Fibroblast of lung (primary cell): ENCODE data around the gene MYOM1. TPM values are rescaled to one million over a fixed set of nuclear protein-coding genes. Genes with fewer than 3 reads are reported as not detected.
A peak's percentile ranks its signal among the peaks of the same experiment; 100 is the strongest.

Experiments
- DNase-seq, 2 donors: peaks; one replicate each; pipeline versions ENCODE4 v3.0.0 to v3.0.0-alpha.2; 2010; ENCODE audit warnings: low read depth in 2 of 2
- H2AFZ ChIP-seq: 2 replicates; pipeline ENCODE4 v1.5.1; 2012; ENCODE audit warnings: low read length, control low read depth, inconsistent platforms
- H3K27ac ChIP-seq: 2 replicates; pipeline ENCODE4 v1.5.1; 2011; ENCODE audit warnings: low read length, control low read depth; ENCODE audit not compliant: insufficient read depth
- H3K27me3 ChIP-seq: 2 replicates; pipeline ENCODE4 v1.5.1; 2011; ENCODE audit warnings: mild to moderate bottlenecking, low read length; ENCODE audit not compliant: control insufficient read depth, insufficient read depth
- H3K36me3 ChIP-seq: 2 replicates; pipeline ENCODE4 v1.5.1; 2011; ENCODE audit warnings: low read length; ENCODE audit not compliant: control insufficient read depth, insufficient read depth
- H3K4me1 ChIP-seq: 2 replicates; pipeline ENCODE4 v1.5.1; 2011; ENCODE audit warnings: low read length; ENCODE audit not compliant: control insufficient read depth, insufficient read depth; ENCODE audit errors: extremely low read depth
- H3K4me2 ChIP-seq: 2 replicates; pipeline ENCODE4 v1.5.1; 2011; ENCODE audit warnings: low read length, control low read depth; ENCODE audit not compliant: insufficient read depth; ENCODE audit errors: extremely low read depth
- H3K4me3 ChIP-seq, 4 experiments: fragments of 200-600 bp in 1 of 4; sonication (generic) in 1 of 4; replicated peaks in 1 of 4; 2 replicates each; pipeline ENCODE4 v1.5.1; 2011 to 2016; ENCODE audit warnings: low read length in 4 of 4, low read depth in 3 of 4, mild to moderate bottlenecking in 3 of 4, control low read depth in 2 of 4, inconsistent platforms in 1 of 4, mixed read lengths in 1 of 4; ENCODE audit not compliant: insufficient read depth in 1 of 4; ENCODE audit errors: control extremely low read depth in 1 of 4
- H3K79me2 ChIP-seq: 2 replicates; pipeline ENCODE4 v1.5.1; 2012; ENCODE audit warnings: mild to moderate bottlenecking, low read length, inconsistent platforms; ENCODE audit not compliant: control insufficient read depth, insufficient read depth
- H3K9ac ChIP-seq: 2 replicates; pipeline ENCODE4 v1.5.1; 2011; ENCODE audit warnings: mild to moderate bottlenecking, low read length, control low read depth; ENCODE audit not compliant: insufficient read depth
- H3K9me3 ChIP-seq: 2 replicates; pipeline ENCODE4 v1.5.1; 2012; ENCODE audit warnings: low read depth, low read length; ENCODE audit not compliant: control insufficient read depth, insufficient read depth
- H4K20me1 ChIP-seq: 2 replicates; pipeline ENCODE4 v1.5.1; 2011; ENCODE audit warnings: low read length; ENCODE audit not compliant: control insufficient read depth, insufficient read depth; ENCODE audit errors: extremely low read depth
- EZH2 ChIP-seq: IDR thresholded peaks from 2 replicates; pipeline ENCODE4 v1.5.1; 2012; ENCODE audit warnings: low read length, control low read depth, mild to moderate bottlenecking; ENCODE audit errors: missing control alignments
- polyA plus RNA-seq, 2 donors: library from polyadenylated mRNA; depleted of rRNA in 1 of 2; stranded (reverse) in 1 of 2; unstranded in 1 of 2; fragments of >200 nt; gene quantifications; 2 replicates each; pipeline ENCODE4 v1.2.1, GENCODE V29; 2011 to 2012; ENCODE audit warnings: missing spikeins in 1 of 2
- total RNA-seq: library from RNA; depleted of rRNA; stranded (reverse); fragments of >200 nt; gene quantifications from 2 replicates; pipeline ENCODE4 v1.2.1, GENCODE V29; 2014
- TF ChIP-seq, protein P1 (sequence below), 2 donors: IDR thresholded peaks in 1 of 2; conservative IDR thresholded peaks in 1 of 2; 1 replicate in 1 of 2; 2 replicates in 1 of 2; pipeline ENCODE4 v1.5.1; 2011 to 2012; ENCODE audit warnings: low read length in 2 of 2, control low read depth in 1 of 2, inconsistent platforms in 1 of 2, low read depth in 1 of 2, mild to moderate bottlenecking in 1 of 2

MYOM1 gene
- total and polyA plus RNA-seq, 2 donors (not counting 1 experiment from before 2014, with no cell fraction given): 0.07 to 0.83 TPM

DNA sequence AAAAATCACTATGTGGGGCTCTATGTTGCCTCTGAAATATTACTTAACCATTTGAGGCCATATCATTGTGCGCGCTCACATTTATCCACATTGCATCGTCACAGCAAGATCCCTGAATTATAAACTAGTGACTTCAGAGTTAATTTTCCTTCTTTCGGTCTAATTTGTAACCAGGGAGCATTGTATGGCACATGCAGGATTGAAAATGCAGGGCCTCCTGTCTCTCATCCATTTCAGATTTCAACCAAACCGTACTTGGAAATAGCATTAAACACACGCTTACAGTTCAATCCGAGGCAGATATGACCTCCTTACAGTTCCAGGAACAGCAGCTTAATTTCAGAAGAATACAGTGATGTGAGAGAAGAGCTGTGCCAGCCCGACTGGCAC is 532 bp downstream of the MYOM1 start:
- Histone ChIP-seq H3K79me2 (no peaks in the 10 kb centered on the region), H3K27me3 (no peaks in the 10 kb centered on the region), H3K36me3 (no peaks in the 10 kb centered on the region), H4K20me1 (no peaks in the 10 kb centered on the region), H3K4me2 (no peak overlapping the region), H3K4me3 (no peak overlapping the region), H3K9me3 (no peaks in the 10 kb centered on the region), H3K27ac (no peak overlapping the region), H2AFZ (no peak overlapping the region), H3K4me1 (no peaks in the 10 kb centered on the region), H3K9ac (no peak overlapping the region)
- TF ChIP-seq EZH2: no peak
- TF ChIP-seq, protein P1, sequence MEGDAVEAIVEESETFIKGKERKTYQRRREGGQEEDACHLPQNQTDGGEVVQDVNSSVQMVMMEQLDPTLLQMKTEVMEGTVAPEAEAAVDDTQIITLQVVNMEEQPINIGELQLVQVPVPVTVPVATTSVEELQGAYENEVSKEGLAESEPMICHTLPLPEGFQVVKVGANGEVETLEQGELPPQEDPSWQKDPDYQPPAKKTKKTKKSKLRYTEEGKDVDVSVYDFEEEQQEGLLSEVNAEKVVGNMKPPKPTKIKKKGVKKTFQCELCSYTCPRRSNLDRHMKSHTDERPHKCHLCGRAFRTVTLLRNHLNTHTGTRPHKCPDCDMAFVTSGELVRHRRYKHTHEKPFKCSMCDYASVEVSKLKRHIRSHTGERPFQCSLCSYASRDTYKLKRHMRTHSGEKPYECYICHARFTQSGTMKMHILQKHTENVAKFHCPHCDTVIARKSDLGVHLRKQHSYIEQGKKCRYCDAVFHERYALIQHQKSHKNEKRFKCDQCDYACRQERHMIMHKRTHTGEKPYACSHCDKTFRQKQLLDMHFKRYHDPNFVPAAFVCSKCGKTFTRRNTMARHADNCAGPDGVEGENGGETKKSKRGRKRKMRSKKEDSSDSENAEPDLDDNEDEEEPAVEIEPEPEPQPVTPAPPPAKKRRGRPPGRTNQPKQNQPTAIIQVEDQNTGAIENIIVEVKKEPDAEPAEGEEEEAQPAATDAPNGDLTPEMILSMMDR (conservative IDR thresholded peaks at IDR 0.05 in 1 of 2, IDR thresholded peaks at IDR 0.05 in 1 of 2; ENCODE audit: low read depth in 1 of 2, low read length in 2 of 2): no peak
- DNase-seq: no peak

DNA sequence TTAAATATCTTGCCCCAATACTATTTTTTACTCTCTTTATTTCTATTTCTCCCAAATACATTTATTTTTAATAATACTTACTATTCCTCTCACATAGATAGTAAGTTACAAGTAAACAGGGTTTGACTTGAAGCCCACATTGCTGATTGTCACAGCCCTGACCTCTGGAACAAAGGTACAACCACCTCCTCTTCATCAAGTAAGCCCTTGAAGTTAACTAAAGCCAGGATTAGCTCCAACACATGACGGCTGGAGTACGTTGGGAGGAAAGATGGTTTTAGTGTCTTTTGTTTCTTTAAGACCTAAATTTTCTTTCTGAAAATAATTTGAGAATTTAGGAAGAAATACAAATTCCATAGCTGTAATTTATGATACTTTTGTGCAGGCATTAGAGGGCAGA is 949 bp downstream of the MYOM1 start:
- no peak overlapping the region for H3K9ac ChIP-seq
- H3K4me2 ChIP-seq: no peak overlapping the region
- H3K27me3 ChIP-seq: no peaks in the 10 kb centered on the region
- no peak for TF ChIP-seq EZH2
- TF ChIP-seq, protein P1 (conservative IDR thresholded peaks at IDR 0.05 in 1 of 2, IDR thresholded peaks at IDR 0.05 in 1 of 2; ENCODE audit: low read depth in 1 of 2, low read length in 2 of 2): no peak
- H4K20me1 ChIP-seq: no peaks in the 10 kb centered on the region
- H2AFZ ChIP-seq: no peak overlapping the region
- no peak for DNase-seq
- H3K27ac ChIP-seq: no peak overlapping the region
- H3K36me3 ChIP-seq: no peaks in the 10 kb centered on the region
- H3K79me2 ChIP-seq: no peaks in the 10 kb centered on the region
- no peak overlapping the region for H3K4me3 ChIP-seq
- no peaks in the 10 kb centered on the region for H3K4me1 ChIP-seq
- no peaks in the 10 kb centered on the region for H3K9me3 ChIP-seq

DNA sequence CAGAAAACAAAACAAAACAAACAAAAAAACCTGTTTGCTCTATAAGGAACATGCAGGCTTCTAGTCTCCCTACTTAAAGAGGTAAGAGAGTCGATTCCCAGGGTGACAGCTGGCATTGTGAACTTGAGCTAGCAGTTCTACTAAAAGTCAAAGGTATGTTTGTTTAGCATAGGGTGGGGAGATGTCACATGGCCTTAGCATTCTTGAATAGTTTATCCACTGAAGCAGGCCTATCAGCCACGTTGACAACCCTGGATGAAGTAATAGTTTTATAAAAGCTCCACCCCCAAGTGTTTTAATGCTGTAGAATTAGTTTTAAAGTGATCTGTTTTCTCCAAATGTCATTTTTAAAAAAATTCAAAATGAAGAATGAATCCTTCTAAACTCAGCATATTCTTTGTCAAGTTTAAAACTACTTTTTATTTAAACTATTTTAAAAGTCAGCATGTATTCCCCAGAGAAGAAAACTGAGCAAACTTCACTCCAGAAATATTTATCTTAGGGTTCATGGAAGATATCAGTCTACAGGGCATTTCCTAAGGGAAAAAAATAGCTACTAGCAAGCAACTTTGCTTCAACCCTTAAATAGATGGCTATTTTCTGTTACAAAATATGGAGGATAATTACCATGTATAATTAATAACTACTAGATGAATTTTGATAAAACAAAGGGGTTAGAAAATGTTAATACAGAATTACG is 1.7 kb downstream of the MYOM1 start:
- H3K4me2 ChIP-seq: no peak overlapping the region
- DNase-seq: peak in 1 of 2 donors; percentile 20
- no peak overlapping the region for H2AFZ ChIP-seq

More for the DNA sequence above, 1.7 kb downstream of the MYOM1 start:
- H3K27ac ChIP-seq: no peak overlapping the region
- no peaks in the 10 kb centered on the region for H4K20me1 ChIP-seq
- no peaks in the 10 kb centered on the region for H3K9me3 ChIP-seq
- no peaks in the 10 kb centered on the region for H3K36me3 ChIP-seq
- no peaks in the 10 kb centered on the region for H3K4me1 ChIP-seq
- no peak for TF ChIP-seq EZH2
- TF ChIP-seq, protein P1 (conservative IDR thresholded peaks at IDR 0.05 in 1 of 2, IDR thresholded peaks at IDR 0.05 in 1 of 2; ENCODE audit: low read depth in 1 of 2, low read length in 2 of 2): no peak
- H3K9ac ChIP-seq: no peak overlapping the region
- no peaks in the 10 kb centered on the region for H3K79me2 ChIP-seq
- H3K4me3 ChIP-seq: no peak overlapping the region
- H3K27me3 ChIP-seq: no peaks in the 10 kb centered on the region
